Chondrocyte (in vitro differentiated cells): ENCODE data around the gene HCAR2. TPM values are rescaled to one million over a fixed set of nuclear protein-coding genes. Genes with fewer than 3 reads are reported as not detected.
"Not testable (repeated sequence)": the region's sequence is repeated elsewhere in the genome, so short reads cannot be mapped to it uniquely, and the experiment has no call there.

Experiments
- DNase-seq: peaks from one replicate; pipeline ENCODE4 v3.0.0; 2021; ENCODE audit warnings: mixed read lengths, low spot score
- H3K27ac Mint-ChIP-seq: one replicate; pipeline ENCODE4 v1.8.0; 2021; ENCODE audit warnings: mild to moderate bottlenecking, moderate library complexity, mixed read lengths; ENCODE audit not compliant: unreplicated experiment
- H3K27me3 Mint-ChIP-seq: 2 replicates; pipeline ENCODE4 v1.8.0; 2021; ENCODE audit warnings: low read depth, mixed read lengths
- H3K36me3 Mint-ChIP-seq: 2 replicates; pipeline ENCODE4 v1.8.0; 2021; ENCODE audit warnings: low read depth, mixed read lengths
- H3K4me1 Mint-ChIP-seq: 2 replicates; pipeline ENCODE4 v1.8.0; 2021; ENCODE audit warnings: low read depth, mild to moderate bottlenecking, mixed read lengths
- H3K4me3 Mint-ChIP-seq: one replicate; pipeline ENCODE4 v1.8.0; 2021; ENCODE audit warnings: mild to moderate bottlenecking, moderate library complexity, mixed read lengths; ENCODE audit not compliant: unreplicated experiment
- H3K9me3 Mint-ChIP-seq: 2 replicates; pipeline ENCODE4 v1.8.0; 2021; ENCODE audit warnings: low read depth, mixed read lengths
- CTCF ChIP-seq: fragments of 200-600 bp; sonication (generic); IDR thresholded peaks from 2 replicates; pipeline ENCODE4 v1.5.0; 2021; ENCODE audit warnings: antibody characterized with exemption, mild to moderate bottlenecking, moderate library complexity
- long read RNA-seq: library from polyadenylated mRNA; stranded (forward); transcript quantifications from one replicate; pipeline ENCODE4 v2.0.0, GENCODE V29; 2021
- total RNA-seq: library from RNA; stranded (reverse); gene quantifications from 3 replicates; pipeline ENCODE4 v1.2.1, GENCODE V29; 2021

The HCAR2 gene
- total RNA-seq: not detected in 3 replicates
- long read RNA-seq: 0 reads

DNA sequence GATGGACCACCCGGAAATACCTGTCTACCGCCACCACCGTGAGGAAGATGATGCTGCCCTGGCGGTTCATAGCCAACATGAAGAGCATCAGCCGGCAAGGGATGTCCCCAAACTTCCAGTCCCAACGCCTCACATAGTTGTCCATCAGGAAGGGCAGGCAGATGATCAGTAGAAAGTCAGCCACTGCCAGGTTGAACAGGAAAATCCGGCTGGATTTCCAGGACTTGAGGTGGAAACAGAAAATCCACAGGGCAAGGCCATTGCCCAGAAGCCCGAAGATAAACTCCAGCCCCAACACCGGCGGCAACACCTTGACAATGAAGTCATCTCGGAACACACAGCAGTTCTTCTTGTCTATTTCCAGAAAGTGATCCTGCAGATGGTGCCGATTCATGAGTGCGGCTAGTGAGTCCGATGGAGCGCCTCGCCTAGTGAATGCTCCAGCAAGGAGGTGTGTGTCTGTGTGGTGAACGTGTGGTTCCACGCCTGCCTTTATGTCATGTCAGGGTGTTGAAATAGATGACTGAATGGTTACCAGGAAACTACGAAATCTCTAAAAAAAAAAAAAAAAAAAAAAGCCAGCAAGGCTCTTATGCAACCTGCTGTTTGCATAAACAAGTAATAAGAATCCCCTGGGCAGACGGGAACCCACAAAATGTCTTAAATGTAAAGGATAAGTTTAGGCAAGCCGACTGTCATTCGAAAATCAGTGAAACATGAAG is at the start of gene HCAR2:
Gene HCAR2 (minus strand): TSS at position 468 of the 722 bp plus-strand sequence. CDS start 74 bp downstream, at position 394.
- not testable (repeated sequence) for H3K27me3 Mint-ChIP-seq, H3K4me1 Mint-ChIP-seq, H3K36me3 Mint-ChIP-seq, H3K9me3 Mint-ChIP-seq, H3K27ac Mint-ChIP-seq, H3K4me3 Mint-ChIP-seq, DNase-seq

GRCh38 chr12:122752464-122753318 is 49.5 kb upstream of the HCAR2 start, which contains the start of gene DENR:
Gene DENR, plus strand, starts transcription at chr12:122752824. Its CDS starts 878 bp downstream, at chr12:122753702.
- Mint-ChIP-seq H3K27ac (peak within 1 kb of the TSS; percentile 97), H3K27me3 (no peaks in the 10 kb centered on the region), H3K9me3 (no peaks in the 10 kb centered on the region), H3K36me3 (peaks cover 30% of the 10 kb centered on the region), H3K4me1 (peaks cover 31% of the 10 kb centered on the region), H3K4me3 (peak within 1 kb of the TSS; percentile 97)
- peak; percentile 95 for TF ChIP-seq CTCF
- DNase-seq: peak; percentile 99

GRCh38 chr12:122750781-122751515 is 47.8 kb upstream of the HCAR2 start:
- DNase-seq, H3K27me3 Mint-ChIP-seq, H3K27ac Mint-ChIP-seq, H3K9me3 Mint-ChIP-seq, H3K4me3 Mint-ChIP-seq: not testable (repeated sequence)
- H3K4me1 Mint-ChIP-seq: peaks cover 24% of the 10 kb centered on the region
- peaks cover 16% of the 10 kb centered on the region for H3K36me3 Mint-ChIP-seq

DNA sequence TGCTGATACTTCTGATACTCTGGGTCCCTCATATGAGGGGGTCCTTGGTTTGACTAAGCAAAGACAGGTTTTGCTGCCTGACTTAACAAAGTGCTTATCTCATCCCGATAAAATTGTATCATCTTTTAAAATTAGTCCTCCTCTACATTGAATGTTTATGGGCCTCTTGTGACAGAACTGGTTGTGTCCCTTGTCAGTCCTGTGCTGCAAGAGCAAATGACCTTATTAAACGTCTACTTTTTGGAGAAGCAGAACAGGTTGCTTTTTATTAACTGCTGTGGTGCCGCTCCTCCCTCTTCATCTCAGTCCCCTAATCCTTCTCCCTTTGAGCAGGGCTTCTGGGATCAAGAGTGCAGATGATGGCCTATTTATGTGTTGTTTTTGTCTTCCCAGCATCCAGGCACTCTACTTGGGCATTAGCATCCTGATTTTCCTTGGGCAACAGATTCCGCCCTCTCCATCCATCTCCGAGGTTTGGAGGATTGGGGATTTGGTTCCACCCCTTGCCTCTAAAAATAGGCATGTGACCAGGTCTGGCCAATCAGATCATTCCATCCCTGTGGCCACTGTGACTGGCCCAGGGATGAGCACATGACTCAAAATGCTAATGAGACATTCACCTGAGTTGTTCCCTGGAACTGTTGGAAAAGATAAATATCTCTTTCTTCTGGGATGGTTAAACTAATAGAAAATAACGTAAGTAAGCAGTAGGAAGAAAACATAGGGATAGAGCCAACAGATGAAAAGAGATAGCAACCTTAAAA is 46.6 kb upstream of the HCAR2 start:
- Mint-ChIP-seq H3K27me3 (no peaks in the 10 kb centered on the region), H3K4me1 (peaks cover 18% of the 10 kb centered on the region), H3K27ac (no peak overlapping the region), H3K36me3 (peaks cover 10% of the 10 kb centered on the region), H3K9me3 (no peaks in the 10 kb centered on the region), H3K4me3 (no peak overlapping the region)
- no peak for TF ChIP-seq CTCF
- DNase-seq: no peak

- no peaks in the 10 kb centered on the region for H3K27me3 Mint-ChIP-seq
- TF ChIP-seq CTCF: no peak
- H3K4me1 Mint-ChIP-seq: peaks cover 3% of the 10 kb centered on the region
- no peak overlapping the region for H3K27ac Mint-ChIP-seq
- DNase-seq: no peak
- no peak overlapping the region for H3K4me3 Mint-ChIP-seq
- H3K36me3 Mint-ChIP-seq: no peaks in the 10 kb centered on the region
- no peaks in the 10 kb centered on the region for H3K9me3 Mint-ChIP-seq
Observed at GRCh38 chr12:122747224-122748135, 44.3 kb upstream of the HCAR2 start.
